ENCODE measurements around the gene CACNB1.

GRCh38 chr17:39158623-39159022, 38.8 kb downstream of the CACNB1 start:
- TF ChIP-seq POLR2AphosphoS5 (IDR thresholded peaks at IDR 0.05): no peak
- TF ChIP-seq CTCF (IDR thresholded peaks at IDR 0.05): no peak
- no peak for TF ChIP-seq POLR2A (IDR thresholded peaks at IDR 0.05)
- TF ChIP-seq EP300 (IDR thresholded peaks at IDR 0.05): no peak

Measured in gastroesophageal sphincter (tissue), 3 donors.